Measurements from ENCODE around the gene PLCB2. TPM values are rescaled to one million over a fixed set of nuclear protein-coding genes. Genes with fewer than 3 reads are reported as not detected.

PLCB2 gene
- total and polyA plus RNA-seq, 2 experiments from 2014 or later, result 9.5 to 13.8 TPM

GRCh38 chr15:40279437-40280141 is 28.1 kb downstream of the PLCB2 start (continued):
- TF ChIP-seq STAT1 (IDR thresholded peaks at IDR 0.05; ENCODE audit: unreplicated experiment) (no peak), CREB1 (CRISPR knock-in tag; IDR thresholded peaks at IDR 0.05; ENCODE audit: low read depth) (0 out of 2 replicates have a peak, but pooled peaks have one; percentile 15), EZH2 (IDR thresholded peaks at IDR 0.05; ENCODE audit: low read depth, unreplicated experiment) (no peak), ZNF331 (CRISPR knock-in tag; IDR thresholded peaks at IDR 0.05; ENCODE audit: low read depth) (no peak), REST (IDR thresholded peaks at IDR 0.05; ENCODE audit: unreplicated experiment) (no peak), ZNF114 (CRISPR knock-in tag; IDR thresholded peaks at IDR 0.05) (no peak), POLR2AphosphoS5 (IDR thresholded peaks at IDR 0.05; ENCODE audit: low read depth) (no peak)

- H3K36me3 ChIP-seq (ENCODE audit: insufficient read depth), result no peaks in the 10 kb centered on the region
- no peak for ATAC-seq
- H3K4me1 ChIP-seq (ENCODE audit: insufficient read depth), result peaks cover 28% of the 10 kb centered on the region
- H3K36me3 Mint-ChIP-seq (ENCODE audit: low read depth), result no peaks in the 10 kb centered on the region; the same call in 2 of the 3 replicates
- DNase-seq (ENCODE audit: low spot score), result no peak
- peaks cover 48% of the 10 kb centered on the region for H3K4me1 Mint-ChIP-seq
- no peak overlapping the region for H3K4me3 Mint-ChIP-seq
- peaks cover 52% of the 10 kb centered on the region for H3K27me3 Mint-ChIP-seq (ENCODE audit: insufficient read depth, low read depth, poor library complexity)
- H3K4me2 ChIP-seq, result 0 out of 2 replicates have a peak overlapping the region, but pooled peaks have one; percentile 32
- H3K4me3 ChIP-seq, result no peak overlapping the region
- peaks cover 16% of the 10 kb centered on the region for H3F3A ChIP-seq (replicated peaks; ENCODE audit: low read depth)
- H2AFZ ChIP-seq, result no peak overlapping the region
- no peak overlapping the region for H3K27ac ChIP-seq (ENCODE audit: low read depth)
- H3K27me3 ChIP-seq (ENCODE audit: insufficient read depth), result peaks cover 48% of the 10 kb centered on the region
- H3K27ac Mint-ChIP-seq, result no peak overlapping the region
- no peaks in the 10 kb centered on the region for H3K79me2 ChIP-seq (replicated peaks; ENCODE audit: insufficient read depth)
- H3K9me3 Mint-ChIP-seq, result no peaks in the 10 kb centered on the region
- TF ChIP-seq EZH2phosphoT487 (IDR thresholded peaks at IDR 0.05; ENCODE audit: unreplicated experiment), result no peak
- no peak for TF ChIP-seq CTCF (conservative IDR thresholded peaks at IDR 0.05; ENCODE audit: low read depth in 2 of 2)
- TF ChIP-seq POLR2AphosphoS5 (IDR thresholded peaks at IDR 0.05; ENCODE audit: low read depth), result no peak
- TF ChIP-seq EZH2 (IDR thresholded peaks at IDR 0.05; ENCODE audit: low read depth, unreplicated experiment), result no peak
- no peak for TF ChIP-seq NANOG (IDR thresholded peaks at IDR 0.05; ENCODE audit: borderline replicate concordance)
- no peak for TF ChIP-seq ZNF462 (CRISPR knock-in tag; IDR thresholded peaks at IDR 0.05)
- no peak for TF ChIP-seq STAT1 (IDR thresholded peaks at IDR 0.05; ENCODE audit: unreplicated experiment)
- no peak for TF ChIP-seq ETS1 (IDR thresholded peaks at IDR 0.05)
- H3K9me2 ChIP-seq (ENCODE audit: insufficient read depth), result no peaks in the 10 kb centered on the region
- no peaks in the 10 kb centered on the region for H4K20me1 ChIP-seq (replicated peaks; ENCODE audit: insufficient read depth)
Observed at GRCh38 chr15:40278026-40278425, 29.7 kb downstream of the PLCB2 start.

Measured in GM23338 (cell line).